ENCODE results near the gene TBC1D22A.

The TBC1D22A gene

DNA sequence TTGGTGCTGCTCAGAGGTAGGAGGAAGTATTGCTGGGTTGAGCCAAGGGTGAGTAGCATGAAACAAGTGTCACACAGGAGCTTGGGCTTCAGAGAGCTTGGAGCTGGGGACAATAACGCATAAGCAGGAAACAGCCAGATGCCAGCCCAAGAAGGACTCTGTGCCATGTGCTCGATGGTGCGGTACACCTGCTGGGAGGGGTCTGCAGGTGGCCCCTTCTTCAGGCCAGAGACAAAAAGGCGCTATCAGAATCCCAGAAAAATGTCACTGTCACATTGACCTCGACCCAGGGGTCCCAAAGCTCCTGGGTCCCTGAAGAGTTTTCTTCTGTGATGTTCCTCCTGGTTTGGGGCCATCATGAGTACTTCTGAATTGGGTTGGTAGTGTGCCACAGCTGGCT, 244.4 kb downstream of the TBC1D22A start:
- no peak for DNase-seq (ENCODE audit: low read depth in 2 of 3, low spot score in 2 of 3)

GRCh38 chr22:47007496-47007895, 245.0 kb downstream of the TBC1D22A start:
- DNase-seq (ENCODE audit: low read depth in 2 of 3, low spot score in 2 of 3): no peak

DNA sequence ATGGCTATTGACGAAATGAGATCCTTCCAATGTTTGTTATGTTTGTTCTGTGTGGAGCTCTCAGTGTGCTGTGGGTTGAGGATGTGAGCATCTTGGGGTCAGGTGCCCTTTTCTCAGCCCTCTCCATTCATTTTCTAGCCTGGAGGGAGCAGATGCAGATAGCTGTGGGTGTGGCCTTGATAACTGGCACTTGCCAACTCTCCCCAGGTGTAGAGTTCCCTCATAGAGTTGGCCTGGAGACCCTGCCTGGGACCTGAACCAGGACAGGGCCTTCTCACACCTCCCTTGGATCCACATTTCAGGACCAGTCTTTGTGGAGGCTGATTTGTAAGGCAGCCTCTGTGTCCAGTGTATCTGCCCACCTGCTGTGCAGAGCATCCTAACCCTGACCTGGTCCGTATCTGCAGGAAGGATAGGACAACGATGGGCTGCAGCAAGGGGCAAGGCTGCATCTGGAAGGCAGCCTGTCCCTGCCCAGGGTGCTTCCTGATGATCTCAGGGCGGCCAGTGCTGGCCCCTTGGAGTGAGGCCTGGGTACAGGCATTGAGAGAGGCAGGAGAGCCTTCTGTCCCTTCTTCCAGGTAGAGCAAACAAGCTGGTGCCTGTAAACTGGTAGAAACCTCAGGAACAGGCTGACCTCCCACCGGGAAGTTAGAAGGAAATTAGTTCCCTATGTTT, 245.9 kb downstream of the TBC1D22A start:
- DNase-seq (ENCODE audit: low read depth in 2 of 3, low spot score in 2 of 3): no peak

DNA sequence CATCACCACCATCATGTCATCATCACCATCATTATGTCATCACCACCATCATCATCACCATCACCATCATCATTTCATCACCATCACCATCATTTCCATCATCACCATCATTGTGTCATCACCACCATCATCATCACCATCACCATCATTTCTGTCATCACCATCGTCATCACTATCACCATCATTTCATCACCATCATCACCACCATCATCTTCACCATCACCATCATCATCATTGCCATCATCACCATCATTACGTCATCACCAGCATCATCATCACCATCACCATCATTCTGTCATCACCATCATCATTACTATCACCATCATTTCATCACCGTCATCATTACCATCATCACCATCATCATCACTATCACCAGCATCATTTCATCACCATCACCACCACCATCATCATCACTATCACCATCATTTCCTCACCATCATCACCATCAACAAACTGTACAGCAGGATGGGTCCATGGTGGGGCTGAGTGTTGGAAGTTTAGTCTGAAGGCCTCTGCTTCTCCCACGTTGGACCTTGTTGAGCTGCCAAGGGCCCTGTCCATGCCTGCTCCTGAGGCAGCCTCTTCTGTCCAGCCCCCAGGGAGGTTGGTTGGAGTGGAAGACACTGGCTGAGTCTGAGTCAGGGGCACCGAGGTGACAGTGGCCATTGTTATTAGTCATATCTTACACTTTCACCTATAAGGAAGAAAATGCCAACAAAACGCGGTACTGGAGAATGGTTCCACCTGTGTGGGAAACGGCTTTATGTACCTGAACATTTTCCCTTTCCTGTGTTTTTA, 247.1 kb downstream of the TBC1D22A start:
- DNase-seq (ENCODE audit: low read depth in 2 of 3, low spot score in 2 of 3): no peak

DNA sequence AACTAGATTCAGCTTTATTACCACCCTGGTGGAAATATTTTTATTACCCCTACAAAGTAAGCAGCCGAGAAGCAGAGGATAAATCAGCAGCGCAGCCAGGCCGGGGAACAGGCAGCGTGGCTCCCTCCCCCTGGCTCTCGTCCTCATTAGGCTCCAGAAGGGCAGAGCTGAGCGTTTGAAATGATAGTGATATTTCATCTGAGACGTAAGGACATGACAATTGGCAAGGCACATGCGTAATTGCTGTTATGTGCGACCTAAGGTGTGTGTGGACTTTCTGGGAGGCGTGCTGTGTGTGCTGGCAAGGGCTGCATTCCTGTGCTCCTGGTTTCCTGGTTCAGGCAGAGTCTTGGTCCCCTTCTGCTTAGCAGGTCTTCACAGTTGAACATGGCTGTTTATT, 247.8 kb downstream of the TBC1D22A start:
- no peak for DNase-seq (ENCODE audit: low read depth in 2 of 3, low spot score in 2 of 3)

DNA sequence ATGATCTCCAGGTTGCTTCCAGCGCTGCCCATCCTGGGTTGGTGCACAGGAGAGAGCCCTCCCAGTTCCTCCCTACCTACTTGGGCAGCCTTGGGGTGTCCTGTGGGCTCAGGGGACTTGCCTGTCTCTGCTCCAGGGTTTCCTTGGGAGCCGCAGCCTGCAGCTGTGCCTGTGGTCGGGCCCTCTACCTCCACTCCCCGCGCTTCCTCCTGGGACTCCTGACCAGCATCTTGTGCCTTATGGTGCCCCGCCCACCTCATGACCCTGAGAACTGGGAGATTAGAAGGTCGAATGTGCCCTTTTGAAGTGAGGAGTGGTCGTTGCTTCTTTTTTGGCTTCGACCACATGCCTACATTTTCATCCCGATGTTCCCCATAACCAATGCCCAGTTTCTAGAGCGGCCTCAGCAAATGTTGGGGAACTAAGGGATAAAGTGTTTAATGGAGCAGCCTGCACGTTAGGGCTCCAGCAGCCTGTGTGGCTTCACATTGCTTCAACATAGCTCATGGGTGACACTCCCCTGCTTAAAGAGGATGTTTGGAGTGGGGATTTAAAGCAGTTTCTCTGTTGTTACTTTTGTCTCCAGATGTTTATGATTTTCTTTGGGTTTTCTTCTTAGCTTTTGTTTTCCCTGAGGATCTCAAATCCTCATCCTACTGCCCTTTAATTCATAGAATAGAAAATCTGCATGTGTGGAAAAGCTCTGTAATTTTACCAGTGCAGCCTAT, 248.8 kb downstream of the TBC1D22A start:
- DNase-seq (ENCODE audit: low read depth in 2 of 3, low spot score in 2 of 3): no peak

DNA sequence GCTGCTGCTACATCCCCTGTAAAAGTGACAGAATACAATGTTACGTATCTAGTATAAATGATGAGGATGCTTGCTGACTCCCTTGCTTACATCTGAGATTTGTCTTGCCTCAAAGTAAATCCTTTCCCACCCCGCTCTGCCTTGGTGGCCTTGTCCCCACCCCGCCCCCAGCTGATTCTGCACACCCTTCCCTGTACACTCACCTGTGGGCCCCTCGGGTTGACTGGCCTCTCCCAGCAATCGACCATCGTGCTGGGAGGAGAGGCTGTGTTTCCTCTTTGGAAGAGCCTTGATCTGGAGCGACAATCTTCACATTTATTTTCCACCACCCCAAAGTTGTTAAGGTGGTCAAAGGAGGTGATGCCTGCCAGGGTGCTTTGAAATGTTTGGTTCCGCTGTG, 249.4 kb downstream of the TBC1D22A start:
- no peak for DNase-seq (ENCODE audit: low read depth in 2 of 3, low spot score in 2 of 3)

DNA sequence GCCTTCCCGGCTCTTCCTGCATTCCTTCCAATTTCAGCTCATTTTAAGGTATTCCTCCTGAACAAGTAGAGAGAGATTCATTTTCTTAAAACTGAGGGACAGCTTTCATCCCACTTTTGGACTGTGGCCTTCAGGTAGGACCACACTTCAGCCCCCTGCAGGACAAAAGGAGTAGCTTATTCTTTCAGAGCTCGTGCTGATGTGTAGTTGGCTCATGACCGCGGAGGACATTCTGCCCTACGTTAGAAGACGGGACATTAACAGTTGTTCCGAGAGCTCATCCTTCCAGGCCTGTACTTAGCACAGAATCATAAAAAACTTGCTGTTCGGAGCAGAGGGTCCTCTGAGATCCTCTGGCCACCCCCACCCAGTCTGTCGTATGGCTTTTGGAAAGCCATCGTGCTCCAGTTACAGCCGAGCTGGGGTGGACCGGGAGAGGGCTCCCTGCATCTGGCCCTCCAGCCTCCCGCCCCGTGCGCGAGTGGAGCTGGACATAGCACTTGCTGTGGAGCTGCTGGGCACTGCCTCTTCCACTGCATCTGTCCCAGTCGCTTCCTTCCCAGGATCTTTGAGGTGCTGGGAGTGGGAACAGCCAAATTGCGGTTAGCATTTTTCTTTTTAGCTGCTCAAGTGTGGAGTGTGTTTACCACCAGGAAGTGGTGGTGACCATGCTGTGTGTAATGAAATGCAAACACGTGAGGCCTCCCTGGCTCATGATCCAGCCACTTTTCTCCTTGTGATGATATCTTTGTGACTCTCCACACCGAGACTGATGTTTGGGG, 250.3 kb downstream of the TBC1D22A start:
- DNase-seq (ENCODE audit: low read depth in 2 of 3, low spot score in 2 of 3): no peak

DNA sequence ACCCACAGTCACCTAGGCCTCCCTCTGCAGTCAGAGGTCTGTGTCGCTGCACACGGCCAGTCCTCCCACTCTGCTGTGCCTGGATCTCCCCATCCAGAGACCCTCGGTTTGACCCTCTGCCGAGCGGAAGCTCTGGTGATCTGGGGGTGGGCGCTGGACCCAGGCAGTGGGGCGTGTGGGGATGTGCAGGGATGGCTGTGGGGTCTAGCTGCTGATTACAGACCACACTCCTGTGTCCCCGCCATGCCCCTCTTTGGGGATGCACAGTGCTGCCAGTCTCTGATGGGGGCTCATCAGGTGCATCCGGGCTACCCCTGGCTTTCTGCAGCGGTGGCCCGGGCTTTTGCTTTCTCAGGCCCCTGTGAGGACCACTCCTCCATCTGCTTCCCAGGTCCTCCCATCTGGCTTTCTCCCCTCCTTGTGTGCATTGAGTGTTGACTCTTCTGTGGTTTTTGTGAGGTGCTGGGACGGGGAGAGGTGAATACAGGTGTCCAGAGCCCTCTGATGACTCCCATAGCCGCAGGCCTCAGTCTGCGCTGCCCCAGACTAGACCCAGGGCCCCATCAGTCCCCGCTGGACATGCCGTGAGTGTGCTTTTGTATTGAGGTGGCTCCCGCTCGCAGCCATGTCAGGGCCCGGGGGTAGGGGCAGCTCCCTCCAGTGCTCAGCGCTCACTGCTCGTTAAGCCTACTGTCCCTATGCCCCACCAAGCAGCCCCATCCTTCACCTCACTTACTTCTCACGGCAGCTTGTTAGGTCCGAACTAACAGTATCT, 251.6 kb downstream of the TBC1D22A start:
- no peak for DNase-seq (ENCODE audit: low read depth in 2 of 3, low spot score in 2 of 3)

DNA sequence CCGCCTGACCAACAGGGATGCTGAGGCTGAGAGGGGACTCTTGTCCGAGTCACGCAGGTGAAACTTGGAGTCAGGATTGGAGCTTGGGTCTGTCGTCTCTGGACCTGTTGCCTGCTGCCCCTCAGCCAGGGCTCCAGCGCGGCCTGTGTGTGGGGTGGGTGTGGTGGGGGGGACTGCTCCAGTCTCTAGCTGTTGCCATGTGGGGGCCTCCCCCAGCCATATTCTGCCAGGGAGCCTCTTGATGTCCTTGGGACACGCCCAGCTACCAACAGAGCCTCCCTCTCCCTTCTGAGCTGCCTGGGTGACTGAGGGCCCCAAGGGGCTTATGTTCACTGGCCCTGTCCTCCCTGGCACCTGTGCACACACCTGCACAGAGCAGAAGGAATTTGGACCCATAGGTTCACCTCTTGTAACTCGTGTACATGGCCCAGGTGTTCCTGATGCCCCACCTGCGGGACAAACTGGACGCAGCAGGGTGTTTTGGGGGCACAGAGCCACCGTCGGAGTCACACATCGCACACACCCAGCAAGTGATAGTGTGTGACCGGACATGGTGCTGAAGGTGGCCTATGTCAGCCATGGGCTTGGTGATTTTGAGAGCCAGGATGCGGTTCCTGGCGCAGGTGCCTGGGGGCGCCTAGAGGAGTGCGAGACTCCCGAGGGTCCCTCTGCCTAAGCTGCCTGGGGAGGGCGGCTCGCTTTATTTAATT, 252.3 kb downstream of the TBC1D22A start:
- no peak for DNase-seq (ENCODE audit: low read depth in 2 of 3, low spot score in 2 of 3)

DNA sequence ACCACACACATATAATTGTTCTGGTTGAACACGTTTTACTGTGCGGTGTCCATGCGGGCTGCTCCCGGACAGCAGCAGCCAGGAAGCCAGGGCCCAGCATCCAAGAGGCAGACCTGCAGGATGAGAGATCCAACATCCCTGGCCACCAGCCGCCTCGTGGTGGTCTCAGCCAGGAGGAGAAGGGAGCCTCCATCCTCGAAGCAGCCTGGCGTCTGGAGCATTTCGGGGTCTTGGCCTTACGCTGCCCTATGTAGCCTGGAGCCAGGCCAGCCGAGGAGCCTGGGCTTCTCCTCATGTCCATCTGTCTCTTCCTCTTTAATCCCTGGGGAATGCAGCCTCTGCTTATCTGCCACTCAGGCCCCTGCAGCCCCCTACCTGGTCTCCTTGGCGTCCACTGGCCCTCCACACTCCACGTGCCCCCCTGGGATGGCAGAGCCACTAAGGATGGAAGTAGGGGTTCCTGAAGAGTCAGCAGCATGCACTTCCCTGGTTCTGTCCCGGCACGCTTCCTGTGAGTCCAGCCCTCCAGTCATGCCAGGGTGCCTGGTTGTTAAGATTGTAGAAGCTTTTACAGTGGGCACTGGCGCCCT, 253.2 kb downstream of the TBC1D22A start:
- DNase-seq (ENCODE audit: low read depth in 2 of 3, low spot score in 2 of 3): no peak

- no peak for DNase-seq (ENCODE audit: low read depth in 2 of 3, low spot score in 2 of 3)
Measured at GRCh38 chr22:47016631-47017030, 254.2 kb downstream of the TBC1D22A start.

- no peak for DNase-seq (ENCODE audit: low read depth in 2 of 3, low spot score in 2 of 3)
Measured at GRCh38 chr22:47017245-47017644, 254.8 kb downstream of the TBC1D22A start.

- DNase-seq (ENCODE audit: low read depth in 2 of 3, low spot score in 2 of 3): no peak
Measured at GRCh38 chr22:47018010-47018910, 255.8 kb downstream of the TBC1D22A start.

GRCh38 chr22:47019012-47019790, 256.8 kb downstream of the TBC1D22A start:
- DNase-seq (ENCODE audit: low read depth in 2 of 3, low spot score in 2 of 3): no peak

GRCh38 chr22:47020166-47020565, 257.7 kb downstream of the TBC1D22A start:
- no peak for DNase-seq (ENCODE audit: low read depth in 2 of 3, low spot score in 2 of 3)

DNA sequence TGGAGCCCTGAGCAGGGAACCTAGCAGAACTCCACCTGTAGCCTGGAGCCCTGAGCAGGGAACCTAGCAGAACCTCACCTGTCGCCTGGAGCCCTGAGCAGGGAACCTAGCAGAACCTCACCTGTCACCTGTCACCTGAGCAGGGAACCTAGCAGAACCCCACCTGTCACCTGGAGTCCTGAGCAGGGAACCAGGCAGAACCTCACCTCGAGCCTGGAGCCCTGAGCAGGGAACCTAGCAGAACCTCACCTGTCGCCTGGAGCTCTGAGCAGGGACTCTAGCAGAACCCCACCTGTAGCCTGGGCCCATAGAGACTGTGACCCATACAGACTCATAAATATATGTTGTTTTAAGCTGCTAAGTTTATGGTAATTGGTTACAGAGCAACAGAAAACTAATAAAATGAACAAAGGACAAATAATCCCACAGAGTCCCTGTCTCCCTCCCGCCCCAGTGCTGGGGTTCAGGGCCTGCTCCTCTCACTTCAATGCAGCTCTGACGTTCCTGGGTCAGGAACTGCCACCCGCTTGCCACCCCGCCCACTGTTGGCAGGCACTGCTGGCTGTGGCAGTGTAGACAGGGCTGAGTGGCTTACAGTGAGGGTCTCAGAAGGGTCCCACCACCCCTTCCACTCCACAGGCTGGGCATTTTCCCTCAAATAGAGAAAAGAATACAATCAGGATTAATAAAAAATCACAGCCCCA, 259.1 kb downstream of the TBC1D22A start:
- no peak for DNase-seq (ENCODE audit: low read depth in 2 of 3, low spot score in 2 of 3)

Measured in activated CD8-positive, alpha-beta memory T cell treated with anti-CD3 and anti-CD28 coated beads for 48 hours (primary cell).